Measurements from ENCODE around the gene SMCHD1.

SMCHD1 gene

GRCh38 chr18:2853173-2853925, 197.8 kb downstream of the SMCHD1 start:
- DNase-seq (ENCODE audit: low read depth) = no peak

GRCh38 chr18:2853926-2854664, 198.6 kb downstream of the SMCHD1 start:
- DNase-seq (ENCODE audit: low read depth) = no peak

Measured in stimulated activated CD8-positive, alpha-beta memory T cell treated with anti-CD3 and anti-CD28 coated beads, Interleukin-4, amount 100 ng/mL, for 24 hours (primary cell).